H1 (cell line): ENCODE data around the gene ZFYVE16. TPM values are rescaled to one million over a fixed set of nuclear protein-coding genes. Genes with fewer than 3 reads are reported as not detected.

Experiments
- FOSL1 ChIP-seq: IDR thresholded peaks from 2 replicates; pipeline ENCODE4 v1.6.1; 2011; ENCODE audit warnings: mild to moderate bottlenecking, low read depth, low read length, moderate library complexity; ENCODE audit not compliant: insufficient read depth
- GABPA ChIP-seq: IDR thresholded peaks from 2 replicates; pipeline ENCODE4 v1.6.1; 2011; ENCODE audit warnings: mild to moderate bottlenecking, low read length, moderate library complexity, borderline replicate concordance; ENCODE audit not compliant: insufficient read depth
- KDM5A ChIP-seq: fragments of 200-600 bp; IDR thresholded peaks from 2 replicates; pipeline ENCODE4 v1.7.1; 2012; ENCODE audit warnings: mild to moderate bottlenecking, low read length, inconsistent platforms, mixed read lengths
- POU5F1 ChIP-seq: IDR thresholded peaks from 2 replicates; pipeline ENCODE4 v1.6.1; 2011; ENCODE audit warnings: low read depth, mild to moderate bottlenecking, low read length, moderate library complexity
- RAD21 ChIP-seq, 2 experiments: IDR thresholded peaks in 1 of 2; conservative IDR thresholded peaks in 1 of 2; 2 replicates each; pipeline ENCODE4 v1.6.1; 2011; ENCODE audit warnings: low read depth in 2 of 2, low read length in 2 of 2, improper control_type of control experiment in 1 of 2, inconsistent platforms in 1 of 2, mild to moderate bottlenecking in 1 of 2, moderate library complexity in 1 of 2
- SP4 ChIP-seq: IDR thresholded peaks from 2 replicates; pipeline ENCODE4 v1.6.1; 2012; ENCODE audit warnings: low read length, inconsistent platforms
- polyA plus RNA-seq, 7 experiments: library from polyadenylated mRNA; depleted of rRNA in 3 of 7; stranded (reverse) in 5 of 7; unstranded in 2 of 7; fragments of >200 nt in 5 of 7; fragments of 200-250 nt in 2 of 7; gene quantifications; 1 replicate in 5 of 7; 2 replicates in 1 of 7; 4 replicates in 1 of 7; pipeline versions ENCODE4 v1.2.1 to v1.2.3, GENCODE V29; 2011 to 2013; ENCODE audit warnings: missing spikeins in 2 of 7, mixed read lengths in 2 of 7
- total RNA-seq: library from RNA; stranded (reverse); fragmentation: NEBNext Ultra II Directional; extraction: Animal tissue kit (Norgen Biotek cat#: 25700); gene quantifications from 2 replicates; pipeline ENCODE4 v1.2.1, GENCODE V29; 2021

Gene ZFYVE16
- total and polyA plus RNA-seq, 2 of the 8 experiments (the other 6 are each of a cell fraction or from before 2014, with no cell fraction given): 3.6 to 24.2 TPM

- no peak for TF ChIP-seq POU5F1
- TF ChIP-seq KDM5A: no peak
- TF ChIP-seq GABPA: no peak
- TF ChIP-seq RAD21 (IDR thresholded peaks at IDR 0.05 in 1 of 2, conservative IDR thresholded peaks at IDR 0.05 in 1 of 2; ENCODE audit: low read depth in 2 of 2, low read length in 2 of 2): no peak
- TF ChIP-seq SP4: no peak
- TF ChIP-seq FOSL1: no peak
- TF ChIP-seq, all 59 proteins: peak for 0
Measured at GRCh38 chr5:80374188-80374587, 33.7 kb upstream of the ZFYVE16 start (continued).
